ENCODE measurements around the gene ITGAE.

- no peak for TF ChIP-seq CTCF (IDR thresholded peaks at IDR 0.05)
- TF ChIP-seq POLR2A (IDR thresholded peaks at IDR 0.05), result no peak
Measured at GRCh38 chr17:3838206-3838605, 37.2 kb upstream of the ITGAE start.
